HT1080 (cell line): ENCODE results near the gene CD44. TPM values are rescaled to one million over a fixed set of nuclear protein-coding genes. Genes with fewer than 3 reads are reported as not detected.

Experiments used
- DNase-seq: peaks from one replicate; pipeline ENCODE4 v3.0.0-alpha.2; 2015; ENCODE audit warnings: low read depth
- total RNA-seq: library from RNA; depleted of rRNA; stranded (reverse); fragments of >200 nt; shearing (Covaris generic); gene quantifications from 2 replicates; pipeline ENCODE4 v1.2.3, GENCODE V29; 2014

CD44 gene
- total RNA-seq, 1 experiment from 2014 or later, result 492 TPM

DNA sequence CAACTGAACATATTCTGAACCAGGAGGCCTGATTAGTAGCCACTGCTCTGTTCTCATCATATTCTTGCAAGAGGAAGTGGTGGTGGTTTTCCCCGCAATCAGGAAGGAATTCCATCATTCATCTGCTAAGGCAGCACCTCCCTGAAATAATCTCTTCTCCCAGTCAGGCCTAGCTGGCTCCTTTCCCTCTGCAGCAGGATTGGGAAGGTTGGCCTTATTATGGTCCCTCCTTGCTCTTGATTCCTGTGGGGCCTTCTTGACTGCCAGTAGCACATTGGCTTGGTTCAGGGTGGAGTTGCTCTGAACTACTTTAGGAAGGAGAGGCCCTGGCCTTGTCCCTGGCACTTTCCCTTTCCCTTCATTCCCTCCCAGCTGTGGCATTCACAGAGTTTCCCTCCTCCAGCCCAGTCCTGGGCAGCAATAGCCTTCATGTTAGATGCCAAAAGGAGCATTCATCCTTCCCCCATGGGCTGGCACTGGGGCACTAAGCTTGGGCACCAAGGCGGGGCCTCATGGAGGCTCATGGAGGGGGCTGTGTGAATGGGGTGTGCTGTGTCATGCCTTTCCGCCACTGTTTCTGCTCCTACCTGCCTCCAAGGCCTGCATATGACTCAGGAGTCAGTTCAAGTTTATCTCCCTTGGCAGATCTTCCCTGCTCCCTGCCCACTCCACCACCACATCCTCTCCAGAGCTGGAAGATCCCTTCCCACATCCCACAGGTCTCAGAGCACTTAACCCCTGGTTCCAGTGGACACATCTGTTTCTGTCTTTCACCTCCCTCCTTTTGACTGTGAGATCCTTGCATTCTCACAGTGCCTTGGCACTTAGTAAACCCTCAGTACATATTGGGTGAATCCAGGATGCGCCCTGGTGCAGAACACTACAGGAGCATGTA, 27.6 kb upstream of the CD44 start:
- peak; percentile 100 for DNase-seq

DNA sequence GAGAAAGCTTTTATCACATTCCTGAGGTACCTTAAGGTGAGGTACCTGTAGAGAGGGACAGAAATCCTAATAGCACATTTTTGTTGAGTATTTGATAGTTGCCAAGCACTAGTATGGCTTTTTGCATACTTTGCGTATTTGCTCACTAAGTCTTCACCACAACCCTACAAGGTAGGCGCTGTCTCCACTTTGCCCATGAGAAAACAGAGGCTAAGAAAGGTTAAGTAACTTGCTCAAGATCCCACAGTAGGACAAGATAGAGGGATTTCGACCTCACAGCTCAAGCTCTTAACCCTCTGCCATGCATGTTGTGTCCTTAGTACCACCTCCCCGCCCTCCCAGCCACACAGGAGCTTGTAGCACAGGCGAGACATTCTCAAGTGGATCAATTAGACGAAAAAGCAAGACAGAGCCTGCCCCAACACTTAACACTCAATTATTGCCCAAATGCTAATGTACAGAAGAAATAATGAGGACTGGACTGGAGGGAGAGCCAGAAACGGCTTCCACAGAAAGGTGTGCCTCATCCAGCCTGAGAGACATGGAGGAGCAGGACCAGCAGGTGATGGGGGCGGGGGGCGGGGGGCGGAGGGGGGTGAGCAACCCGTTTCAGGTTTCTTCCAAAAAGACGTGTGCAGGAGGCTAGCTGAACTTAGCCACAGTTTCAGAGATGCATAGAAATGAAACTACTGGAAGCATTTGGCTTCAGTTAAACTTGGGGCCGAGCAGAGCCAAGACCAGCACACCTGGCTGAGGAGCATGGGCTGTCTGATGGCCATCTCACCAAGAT, 26.7 kb upstream of the CD44 start:
- DNase-seq, result no peak

DNA sequence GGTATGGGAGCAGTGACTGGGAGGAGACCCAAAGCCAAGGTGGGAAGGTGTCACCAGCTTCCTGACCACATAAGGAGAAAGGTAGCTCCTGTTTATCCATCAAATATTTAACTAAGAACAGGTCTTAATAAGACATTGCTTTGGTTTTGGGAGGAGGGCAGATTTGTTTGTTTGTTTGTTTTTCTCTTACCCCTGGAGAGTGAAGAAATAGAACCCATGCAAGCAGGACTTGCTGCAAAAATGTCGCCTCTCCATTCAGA, 26.2 kb upstream of the CD44 start:
- no peak for DNase-seq

DNA sequence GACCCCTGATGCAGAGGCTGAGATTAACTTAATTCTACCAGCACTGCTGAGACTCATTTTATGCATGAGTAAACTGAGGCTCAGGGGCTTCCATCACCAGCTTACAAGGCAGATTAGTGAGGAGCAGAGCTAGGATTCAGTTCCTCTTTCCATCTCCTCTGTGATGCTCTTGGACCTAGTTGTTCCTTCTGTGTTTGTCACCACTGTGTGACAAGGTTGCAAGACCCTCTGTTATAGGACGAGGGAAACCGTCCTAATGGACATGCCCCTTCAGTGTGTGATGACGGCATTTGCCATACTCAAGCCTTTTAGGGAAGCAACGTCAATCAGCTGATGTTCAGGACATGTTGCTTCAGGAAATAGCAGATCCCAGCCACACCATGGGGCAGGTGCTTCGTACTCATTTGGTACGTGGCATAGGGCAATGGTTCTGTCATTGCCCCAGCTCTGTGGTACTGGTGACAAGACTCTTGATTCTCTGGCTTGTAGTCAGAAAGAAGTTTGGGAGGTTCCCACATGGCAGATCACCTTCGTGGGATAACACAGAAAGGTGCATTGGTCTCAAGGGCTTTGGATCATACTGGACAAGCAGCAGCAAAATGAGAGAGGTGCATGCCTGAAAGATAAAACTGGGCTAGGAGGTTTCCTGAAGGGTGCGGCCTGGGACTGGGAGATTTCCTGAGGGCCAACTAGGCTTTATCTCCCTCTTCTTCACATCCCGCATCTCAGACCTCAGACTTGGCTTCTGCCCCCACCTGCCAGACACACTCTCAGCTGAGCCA, 23.9 kb upstream of the CD44 start:
- no peak for DNase-seq

DNA sequence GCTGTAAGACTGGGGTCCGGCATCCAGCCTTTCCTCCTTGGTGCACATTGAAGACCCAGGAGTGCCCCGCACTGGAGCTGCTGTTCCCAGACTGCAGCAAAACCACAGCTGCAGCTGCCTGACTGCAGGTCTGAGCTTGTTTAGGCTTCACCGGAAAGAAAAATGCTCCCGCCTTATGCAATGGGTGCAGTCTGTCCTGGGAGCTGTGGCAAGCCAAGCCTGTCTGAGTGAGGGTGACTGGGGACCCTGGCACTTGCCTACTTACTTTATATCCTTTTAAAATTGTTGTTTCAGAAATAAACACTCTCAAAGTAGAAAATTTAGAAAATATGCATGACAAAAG, 23.3 kb upstream of the CD44 start:
- DNase-seq, result no peak

DNA sequence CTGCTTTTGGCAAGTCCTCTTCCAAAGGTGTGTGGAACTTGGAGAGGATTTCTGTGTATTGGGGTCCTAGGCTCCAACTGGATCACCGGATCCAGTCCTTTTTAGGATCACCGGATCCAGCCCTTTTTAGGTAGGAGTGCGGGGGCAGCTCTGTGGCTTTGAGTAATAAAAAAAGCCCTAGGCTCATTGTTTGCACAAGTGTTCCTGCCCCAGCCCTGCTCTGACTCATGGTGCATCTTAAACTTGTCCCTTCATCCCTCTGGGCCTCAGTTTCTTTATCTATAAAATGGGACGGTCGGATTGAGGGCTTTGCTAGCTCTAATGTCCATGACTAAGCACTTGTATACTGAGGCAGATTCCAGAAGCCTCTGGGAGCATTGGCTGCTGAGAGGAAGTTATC, 22.7 kb upstream of the CD44 start:
- DNase-seq, result peak; percentile 52

DNA sequence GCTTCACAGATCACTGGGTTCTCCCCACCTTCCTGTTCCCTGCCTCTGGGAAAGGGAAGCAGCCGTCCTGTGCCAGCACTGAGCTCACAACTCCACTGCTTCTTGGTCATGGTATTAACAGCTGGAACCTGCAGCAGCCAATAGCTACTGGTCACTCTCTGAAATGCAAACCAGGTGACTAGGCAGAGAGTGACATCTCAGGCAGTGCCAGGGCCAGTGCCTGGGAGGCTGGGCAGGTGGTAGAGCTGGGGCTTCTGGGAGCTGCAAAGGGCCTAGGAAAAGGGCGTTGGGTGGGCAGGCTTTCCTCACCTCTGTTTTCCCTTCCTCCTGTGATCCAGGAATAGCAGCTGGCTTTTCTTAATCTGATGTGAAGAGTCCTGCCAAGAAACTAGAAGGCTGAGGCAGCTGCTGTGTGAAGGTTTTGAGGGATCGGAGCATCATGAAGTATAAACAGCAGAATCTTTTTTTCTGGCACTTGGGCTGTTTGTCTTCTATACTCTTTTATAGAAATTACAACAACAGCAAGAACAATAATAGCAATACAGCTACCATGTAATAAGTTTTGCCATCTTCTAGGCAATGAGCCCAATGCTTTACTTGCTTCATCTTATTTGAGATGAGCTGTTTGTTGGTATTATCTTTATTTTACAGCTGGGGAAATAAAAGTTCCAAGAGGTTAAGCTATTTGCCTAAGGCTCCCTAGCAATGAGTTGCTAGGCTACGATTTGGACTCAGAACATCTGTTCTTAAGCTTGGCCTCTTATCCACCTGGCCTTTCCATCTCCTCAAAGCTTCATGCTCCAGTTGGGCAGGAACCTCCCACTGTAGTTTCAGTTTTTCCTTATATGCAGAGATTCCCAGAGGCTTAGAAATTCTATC, 22.0 kb upstream of the CD44 start:
- DNase-seq, result no peak

DNA sequence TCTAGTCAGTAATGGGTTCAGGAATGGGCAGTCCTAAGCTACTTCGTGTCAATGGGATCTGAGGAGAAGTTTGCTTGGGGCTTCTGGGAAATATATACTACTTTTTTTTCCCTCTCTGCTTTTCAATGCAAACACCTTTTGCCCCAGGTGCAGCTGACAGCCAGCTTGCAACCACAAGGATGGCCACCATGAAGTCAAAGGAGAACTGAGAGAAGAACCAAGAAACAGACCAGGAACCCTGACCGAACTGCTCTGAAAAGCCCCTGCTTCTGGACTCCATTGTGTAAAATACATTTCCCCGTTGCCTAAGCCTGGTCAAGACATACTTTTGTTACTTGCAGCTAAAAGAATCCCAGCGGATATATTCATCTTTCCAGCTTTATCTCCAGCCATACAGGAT, 20.1 kb upstream of the CD44 start:
- DNase-seq, result no peak

DNA sequence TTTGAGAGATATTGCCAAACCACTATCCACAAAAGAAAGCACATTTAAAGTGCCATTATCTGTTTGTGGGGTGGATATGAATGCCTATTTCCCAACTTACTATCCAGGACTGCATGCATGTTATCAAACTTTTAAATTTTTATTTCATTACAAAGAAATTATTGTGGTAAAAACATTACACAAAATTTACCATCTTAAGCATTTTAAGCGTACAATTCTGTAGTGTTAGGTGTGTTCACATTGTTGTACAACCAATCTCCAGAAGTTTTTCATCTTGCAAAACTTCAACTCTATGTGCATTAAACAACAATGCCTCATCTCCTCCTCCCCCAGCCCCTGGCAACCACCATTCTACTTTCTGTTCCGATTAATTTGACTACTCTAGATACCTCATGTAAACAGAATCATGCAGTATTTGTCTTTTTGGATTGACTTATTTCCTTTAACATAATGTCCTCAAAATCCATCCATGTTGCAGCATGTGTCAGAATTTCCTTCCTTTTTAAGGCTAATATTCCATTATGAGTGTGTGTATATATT, 17.6 kb upstream of the CD44 start:
- DNase-seq, result no peak

DNA sequence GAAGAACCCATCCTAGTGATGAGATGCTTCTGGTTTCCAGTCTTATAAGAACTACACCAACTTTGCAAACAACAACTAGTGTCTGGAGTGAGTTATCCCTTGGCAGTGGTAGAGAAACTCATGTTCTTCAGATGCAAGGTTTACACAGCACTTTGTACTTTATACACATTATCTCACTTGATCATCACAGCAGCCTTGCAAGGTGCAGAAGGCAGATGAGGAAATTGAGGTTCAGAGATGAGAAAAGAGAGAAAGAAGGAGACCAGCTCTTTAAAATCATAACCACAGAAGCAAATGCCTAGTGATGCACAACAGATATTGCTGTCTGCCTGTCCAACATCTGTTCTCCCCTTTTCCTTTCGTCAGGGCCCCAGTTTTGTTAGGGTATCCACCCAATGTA, 16.7 kb upstream of the CD44 start:
- DNase-seq, result no peak

DNA sequence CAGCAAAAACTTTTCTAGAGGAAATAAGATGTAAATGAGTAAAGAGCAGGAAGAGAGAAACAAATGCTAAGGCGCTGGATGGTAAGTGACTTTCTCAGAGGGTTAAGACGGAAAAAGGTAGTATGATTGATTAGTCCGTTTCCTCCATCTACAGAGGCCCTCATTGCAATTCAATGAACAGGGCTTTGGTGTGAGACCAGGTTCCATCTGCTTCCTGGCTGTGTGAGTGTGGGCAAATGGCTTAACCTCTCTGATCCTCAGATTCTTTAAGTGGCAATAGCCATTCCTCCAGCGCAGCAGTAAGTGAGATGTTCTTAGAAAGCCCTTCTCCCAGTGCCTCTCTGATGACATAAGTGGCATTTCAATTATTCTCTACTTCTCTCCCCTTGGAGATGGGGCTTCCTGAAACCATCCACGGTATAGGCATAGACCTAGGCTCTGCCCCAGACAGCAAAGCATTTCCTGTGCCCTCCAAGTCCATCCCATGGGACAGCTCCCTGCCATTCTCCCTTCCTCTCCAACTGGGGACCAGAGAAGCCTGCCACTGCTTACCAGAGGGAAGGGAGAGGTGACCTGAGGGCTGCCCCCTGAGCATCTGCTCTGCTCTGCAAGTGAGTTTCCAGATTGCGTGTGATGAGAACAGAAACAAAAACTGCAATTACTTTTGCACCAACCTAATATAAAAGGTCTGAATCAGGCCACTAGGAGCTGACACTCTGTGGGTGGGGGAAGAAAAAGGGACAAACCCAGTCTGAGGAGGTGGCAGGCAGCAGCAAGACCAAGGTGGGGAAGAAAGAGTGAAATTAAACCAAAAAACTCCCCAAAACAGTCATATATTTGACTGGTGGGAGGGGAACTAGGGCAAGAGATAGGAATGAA, 12.7 kb upstream of the CD44 start:
- DNase-seq, result no peak

DNA sequence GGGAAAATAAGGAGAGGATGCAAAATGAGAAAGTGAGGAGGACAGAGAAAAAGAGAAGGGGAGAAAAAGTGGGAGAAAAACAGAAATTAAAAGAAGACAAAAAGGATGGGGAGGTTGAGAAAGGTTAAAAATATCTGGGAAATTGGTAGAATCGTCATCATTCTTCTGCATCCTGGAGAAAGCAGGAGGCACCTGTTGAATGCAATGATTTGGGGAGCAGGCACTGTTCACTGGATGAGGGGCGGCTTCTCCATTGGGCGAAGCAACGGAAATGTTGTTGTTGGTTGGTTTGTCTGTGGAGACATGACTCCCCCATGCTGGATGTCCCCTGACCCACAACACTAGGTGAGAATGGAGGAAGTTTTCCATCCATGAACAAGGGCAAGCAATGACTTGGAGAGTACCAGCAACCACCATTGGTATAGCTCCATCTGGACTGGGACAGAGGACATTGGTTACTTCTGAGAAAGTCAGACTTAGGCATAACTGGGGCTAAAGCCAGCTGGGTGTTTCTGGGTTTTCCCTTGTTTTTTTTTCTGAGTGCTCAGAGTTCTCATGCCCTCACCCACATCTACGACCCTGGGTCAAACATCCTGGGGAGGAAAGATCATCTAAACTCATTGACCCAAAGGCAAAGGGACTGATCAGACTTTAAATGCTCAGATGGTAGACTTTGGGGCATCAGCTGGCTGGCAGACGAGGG, 11.9 kb upstream of the CD44 start:
- DNase-seq, result no peak

DNA sequence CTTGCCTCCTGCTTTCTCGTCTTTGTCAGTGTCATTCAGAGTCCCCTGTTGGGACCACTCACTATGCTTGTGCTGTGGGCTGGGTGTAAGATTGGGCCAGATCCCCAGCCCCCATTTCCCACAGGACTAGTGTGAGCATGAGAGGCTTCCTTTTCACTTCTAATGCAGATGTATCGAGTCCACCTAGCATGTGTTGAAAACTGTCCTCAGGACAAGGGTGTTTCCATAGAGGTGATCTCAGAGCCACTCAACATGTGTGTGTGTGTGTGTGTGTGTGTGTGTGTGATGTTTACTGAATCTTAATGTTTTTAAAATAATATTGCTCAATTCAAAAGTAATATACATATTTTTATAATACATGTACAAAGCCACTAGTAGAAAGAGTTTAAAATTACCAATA, 11.4 kb upstream of the CD44 start:
- no peak for DNase-seq

DNA sequence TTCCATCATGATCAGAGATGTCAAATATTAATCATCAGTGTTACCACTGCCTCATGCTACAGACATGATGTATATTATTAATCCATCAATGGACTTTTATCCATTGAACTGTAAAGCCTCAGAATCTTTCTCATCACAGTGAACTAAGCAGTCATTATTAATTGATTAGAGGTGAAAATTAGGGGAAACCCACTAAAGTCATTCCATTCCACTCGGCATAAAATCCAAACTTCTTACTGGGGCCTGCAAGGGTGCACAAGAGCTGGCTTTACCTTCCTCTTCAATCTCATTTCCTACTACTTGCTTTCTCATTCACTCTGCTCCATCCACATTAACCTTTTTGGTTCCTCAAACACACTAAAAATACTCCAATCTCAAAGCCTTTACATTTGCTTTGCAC, 7.9 kb upstream of the CD44 start:
- no peak for DNase-seq

DNA sequence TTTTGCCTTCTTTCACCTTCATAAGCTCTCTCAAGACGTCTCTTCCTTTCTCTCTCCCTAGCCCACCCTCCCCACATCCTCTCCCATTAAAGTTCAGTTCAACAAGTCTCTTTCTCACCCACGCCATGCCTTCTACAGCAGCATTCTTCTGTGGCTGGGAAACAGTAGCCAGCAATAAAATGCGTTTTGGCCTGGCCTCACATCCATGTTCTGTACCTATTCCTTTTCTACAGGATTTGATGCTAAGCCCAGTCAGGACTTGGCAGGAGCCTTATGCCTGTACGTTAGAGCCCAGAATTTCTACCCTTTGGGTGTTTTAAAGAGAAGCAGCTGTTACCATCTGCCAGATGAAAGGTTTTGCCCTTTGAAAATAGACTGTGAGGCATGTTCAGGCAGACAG, 7.1 kb upstream of the CD44 start:
- DNase-seq, result no peak

DNA sequence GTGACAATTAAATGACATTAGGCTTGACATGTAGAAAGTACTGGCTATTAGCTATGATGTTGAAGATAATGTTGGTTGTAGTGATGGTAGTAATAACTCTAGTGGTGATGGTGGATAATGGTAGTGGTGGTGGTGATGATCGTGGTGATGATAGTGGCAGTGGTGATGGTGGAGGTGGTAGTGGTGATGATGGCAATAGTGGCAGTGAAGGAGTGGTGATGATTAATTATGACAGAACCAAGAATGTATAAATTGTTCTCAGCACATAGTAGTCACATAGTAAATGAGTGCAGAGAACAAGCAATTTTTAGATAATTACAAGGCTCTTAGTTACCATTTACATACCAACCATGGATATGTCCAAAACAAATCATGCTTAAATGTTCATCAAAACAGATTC, 5.3 kb upstream of the CD44 start:
- no peak for DNase-seq

DNA sequence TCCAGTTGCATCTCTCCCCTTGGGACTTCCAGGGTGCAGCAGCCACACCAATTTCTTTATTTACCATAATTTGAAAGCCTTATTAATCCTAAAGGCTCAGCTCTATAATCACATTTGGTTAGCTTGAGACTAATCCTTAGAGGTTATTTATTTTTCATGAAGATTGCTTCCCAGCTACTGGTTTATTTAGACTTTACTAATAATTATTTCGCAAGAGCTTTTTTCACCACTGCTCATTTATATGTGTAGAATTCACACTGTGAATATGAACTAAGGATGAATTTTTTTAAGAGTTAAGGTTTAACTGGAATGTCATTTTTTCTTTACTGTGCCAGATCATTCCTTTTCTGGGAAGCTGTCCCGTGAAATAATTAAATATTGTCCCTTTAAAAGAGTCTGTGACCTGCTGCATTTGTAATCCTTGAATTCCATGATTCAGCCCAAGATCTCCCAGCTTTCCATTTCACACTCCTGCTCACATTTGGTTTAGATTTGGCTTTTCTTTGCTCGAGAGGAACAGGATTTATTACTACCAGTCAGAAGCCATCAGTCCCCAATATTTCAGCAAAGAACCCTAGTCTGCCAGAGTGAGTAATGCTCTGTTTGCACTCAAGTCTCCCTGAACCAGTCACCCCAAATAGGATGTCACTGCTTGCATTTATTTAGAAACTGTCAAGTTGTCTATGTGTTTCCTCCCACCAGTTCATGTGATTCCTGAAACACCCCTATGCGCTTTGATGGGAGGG, 4.4 kb upstream of the CD44 start:
- DNase-seq, result no peak

DNA sequence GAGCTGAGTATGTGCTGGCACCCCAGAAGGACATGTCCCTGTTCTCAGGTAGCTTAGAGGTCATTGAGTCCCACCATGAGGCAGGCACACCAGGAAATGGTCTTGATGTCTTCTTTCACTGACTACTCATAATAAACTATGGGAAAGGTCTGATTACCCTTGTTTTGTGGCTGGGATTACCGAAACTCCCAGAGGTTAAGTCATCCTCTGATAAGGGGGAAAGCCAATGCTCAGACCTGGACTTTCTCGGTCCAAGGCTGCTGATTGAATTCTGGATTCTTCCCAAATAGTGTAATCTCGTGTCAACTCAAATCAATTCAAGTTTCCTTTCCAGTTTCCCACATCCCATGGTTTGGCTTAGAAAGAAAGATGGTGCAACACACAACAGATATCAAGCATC, 3.7 kb upstream of the CD44 start:
- DNase-seq, result no peak

DNA sequence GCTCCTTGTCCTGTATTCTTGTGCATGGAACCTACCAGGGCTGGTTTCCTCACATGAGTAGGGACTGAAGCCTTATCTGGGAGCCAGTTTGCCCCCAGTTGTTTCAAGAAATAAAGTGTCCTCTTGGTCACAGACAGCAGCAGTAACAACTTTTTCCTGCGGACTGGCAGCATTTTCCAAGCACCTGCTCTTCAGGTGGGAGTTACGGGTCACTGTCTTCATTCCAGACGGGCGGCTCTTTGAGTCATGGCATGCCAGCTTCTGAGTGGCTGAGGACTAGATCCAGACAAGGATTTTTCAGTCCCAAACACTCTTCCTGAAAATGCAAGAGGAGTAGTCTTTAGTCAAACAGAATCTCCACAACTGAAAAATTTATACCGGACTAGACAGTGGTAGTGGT, 2.7 kb upstream of the CD44 start:
- no peak for DNase-seq
